Activated naive CD4-positive, alpha-beta T cell treated with anti-CD3 and anti-CD28 coated beads, Interleukin-2, amount 50 U/mL, for 24 hours (primary cell): ENCODE measurements around the gene SMARCAL1.
"Not testable (repeated sequence)": the region's sequence is repeated elsewhere in the genome, so short reads cannot be mapped to it uniquely, and the experiment has no call there.

Experiments
- H3K27ac Mint-ChIP-seq: one replicate; pipeline ENCODE4 v1.8.0; 2021; ENCODE audit warnings: mild to moderate bottlenecking, mixed read lengths
- H3K27me3 Mint-ChIP-seq: one replicate; pipeline ENCODE4 v1.8.0; 2021; ENCODE audit warnings: mixed read lengths
- H3K36me3 Mint-ChIP-seq: one replicate; pipeline ENCODE4 v1.8.0; 2021; ENCODE audit warnings: mixed read lengths
- H3K4me1 Mint-ChIP-seq: one replicate; pipeline ENCODE4 v1.8.0; 2021; ENCODE audit warnings: mixed read lengths
- H3K4me3 Mint-ChIP-seq: one replicate; pipeline ENCODE4 v1.8.0; 2021; ENCODE audit warnings: mild to moderate bottlenecking, mixed read lengths
- H3K9me3 Mint-ChIP-seq: one replicate; pipeline ENCODE4 v1.8.0; 2021; ENCODE audit warnings: mixed read lengths

SMARCAL1 gene

GRCh38 chr2:216508229-216508628 is 95.9 kb downstream of the SMARCAL1 start:
- Mint-ChIP-seq H3K27me3 (no peaks in the 10 kb centered on the region), H3K27ac (no peak overlapping the region), H3K9me3 (no peaks in the 10 kb centered on the region), H3K4me1 (peaks cover 8% of the 10 kb centered on the region), H3K36me3 (peaks cover 19% of the 10 kb centered on the region), H3K4me3 (no peak overlapping the region)

- no peak overlapping the region for H3K4me3 Mint-ChIP-seq
- no peaks in the 10 kb centered on the region for H3K27me3 Mint-ChIP-seq
- H3K9me3 Mint-ChIP-seq, result no peaks in the 10 kb centered on the region
- no peak overlapping the region for H3K27ac Mint-ChIP-seq
- no peaks in the 10 kb centered on the region for H3K36me3 Mint-ChIP-seq
- H3K4me1 Mint-ChIP-seq, result no peaks in the 10 kb centered on the region
These were observed 104.6 kb downstream of the SMARCAL1 start for GRCh38 chr2:216516730-216517350.

GRCh38 chr2:216517447-216518225 is 105.4 kb downstream of the SMARCAL1 start:
- H3K36me3 Mint-ChIP-seq, result no peaks in the 10 kb centered on the region
- H3K9me3 Mint-ChIP-seq, result no peaks in the 10 kb centered on the region
- H3K4me1 Mint-ChIP-seq, result no peaks in the 10 kb centered on the region
- no peak overlapping the region for H3K27ac Mint-ChIP-seq
- no peaks in the 10 kb centered on the region for H3K27me3 Mint-ChIP-seq
- H3K4me3 Mint-ChIP-seq, result no peak overlapping the region

GRCh38 chr2:216518566-216519119 is 106.4 kb downstream of the SMARCAL1 start:
- H3K9me3 Mint-ChIP-seq, H3K27ac Mint-ChIP-seq, H3K4me1 Mint-ChIP-seq, H3K4me3 Mint-ChIP-seq, H3K36me3 Mint-ChIP-seq, H3K27me3 Mint-ChIP-seq: not testable (repeated sequence)

GRCh38 chr2:216519154-216519762 is 107.0 kb downstream of the SMARCAL1 start:
- Mint-ChIP-seq H3K36me3 (no peaks in the 10 kb centered on the region), H3K27ac (no peak overlapping the region), H3K4me3 (no peak overlapping the region), H3K27me3 (no peaks in the 10 kb centered on the region), H3K9me3 (no peaks in the 10 kb centered on the region), H3K4me1 (no peaks in the 10 kb centered on the region)

GRCh38 chr2:216520112-216520511 is 107.8 kb downstream of the SMARCAL1 start:
- Mint-ChIP-seq H3K9me3 (no peaks in the 10 kb centered on the region), H3K27me3 (no peaks in the 10 kb centered on the region), H3K4me3 (no peak overlapping the region), H3K36me3 (no peaks in the 10 kb centered on the region), H3K27ac (no peak overlapping the region), H3K4me1 (no peaks in the 10 kb centered on the region)

- Mint-ChIP-seq H3K9me3 (no peaks in the 10 kb centered on the region), H3K4me3 (no peak overlapping the region), H3K4me1 (no peaks in the 10 kb centered on the region), H3K27ac (no peak overlapping the region), H3K36me3 (no peaks in the 10 kb centered on the region), H3K27me3 (no peaks in the 10 kb centered on the region)
These were observed 110.7 kb downstream of the SMARCAL1 start for GRCh38 chr2:216522892-216523502.

GRCh38 chr2:216525972-216526371 is 113.7 kb downstream of the SMARCAL1 start:
- Mint-ChIP-seq H3K4me1 (no peaks in the 10 kb centered on the region), H3K27me3 (no peaks in the 10 kb centered on the region), H3K27ac (no peak overlapping the region), H3K4me3 (no peak overlapping the region), H3K9me3 (no peaks in the 10 kb centered on the region), H3K36me3 (no peaks in the 10 kb centered on the region)

GRCh38 chr2:216526939-216527338 is 114.7 kb downstream of the SMARCAL1 start:
- no peaks in the 10 kb centered on the region for H3K9me3 Mint-ChIP-seq

GRCh38 chr2:216527600-216527999 is 115.3 kb downstream of the SMARCAL1 start:
- H3K9me3 Mint-ChIP-seq, result no peaks in the 10 kb centered on the region
- no peaks in the 10 kb centered on the region for H3K36me3 Mint-ChIP-seq
- peaks cover under 1% of the 10 kb centered on the region for H3K27me3 Mint-ChIP-seq

More at GRCh38 chr2:216526939-216527338, 114.7 kb downstream of the SMARCAL1 start:
- H3K36me3 Mint-ChIP-seq, result no peaks in the 10 kb centered on the region
- no peak overlapping the region for H3K4me3 Mint-ChIP-seq
- no peak overlapping the region for H3K27ac Mint-ChIP-seq
- no peaks in the 10 kb centered on the region for H3K27me3 Mint-ChIP-seq
- H3K4me1 Mint-ChIP-seq, result no peaks in the 10 kb centered on the region

GRCh38 chr2:216532562-216532961 is 120.3 kb downstream of the SMARCAL1 start:
- Mint-ChIP-seq H3K36me3 (no peaks in the 10 kb centered on the region), H3K4me3 (no peak overlapping the region), H3K4me1 (no peaks in the 10 kb centered on the region), H3K27me3 (peaks cover 3% of the 10 kb centered on the region), H3K27ac (no peak overlapping the region), H3K9me3 (no peaks in the 10 kb centered on the region)

More at GRCh38 chr2:216527600-216527999, 115.3 kb downstream of the SMARCAL1 start:
- H3K27ac Mint-ChIP-seq, result no peak overlapping the region
- H3K4me1 Mint-ChIP-seq, result no peaks in the 10 kb centered on the region
- no peak overlapping the region for H3K4me3 Mint-ChIP-seq
